AG09309 (cell line): ENCODE measurements around the gene ARHGAP26.

Source experiments
- DNase-seq: peaks from one replicate; pipeline ENCODE4 v3.0.0-alpha.2; 2010; ENCODE audit warnings: low read depth
- H3K4me3 ChIP-seq: 2 replicates; pipeline ENCODE4 v1.5.1; 2011; ENCODE audit warnings: mild to moderate bottlenecking, low read depth, low read length, moderate library complexity; ENCODE audit not compliant: control insufficient read depth
- CTCF ChIP-seq: IDR thresholded peaks from 2 replicates; pipeline ENCODE4 v1.5.1; 2011; ENCODE audit warnings: mild to moderate bottlenecking, low read depth, low read length, inconsistent platforms; ENCODE audit not compliant: insufficient read depth, control insufficient read depth; ENCODE audit errors: missing control alignments

Gene ARHGAP26

GRCh38 chr5:143166661-143167420 lies 396.7 kb downstream of the ARHGAP26 start:
- DNase-seq: no peak
- no peak for TF ChIP-seq CTCF
- H3K4me3 ChIP-seq: no peak overlapping the region

- H3K4me3 ChIP-seq: no peak overlapping the region
- DNase-seq: peak; percentile 59
- TF ChIP-seq CTCF: no peak
Observed at GRCh38 chr5:143168171-143168741, 398.1 kb downstream of the ARHGAP26 start.

GRCh38 chr5:143168921-143169810 lies 399.0 kb downstream of the ARHGAP26 start:
- no peak for TF ChIP-seq CTCF
- H3K4me3 ChIP-seq: no peak overlapping the region
- DNase-seq: no peak

- TF ChIP-seq CTCF: no peak
- DNase-seq: no peak
- no peak overlapping the region for H3K4me3 ChIP-seq
Observed at GRCh38 chr5:143170104-143170503, 399.9 kb downstream of the ARHGAP26 start.

- no peak overlapping the region for H3K4me3 ChIP-seq
- DNase-seq: no peak
- TF ChIP-seq CTCF: no peak
Observed at GRCh38 chr5:143170977-143171376, 400.8 kb downstream of the ARHGAP26 start.

- DNase-seq: no peak
- no peak for TF ChIP-seq CTCF
- no peak overlapping the region for H3K4me3 ChIP-seq
Observed at GRCh38 chr5:143172739-143173138, 402.6 kb downstream of the ARHGAP26 start.
